NCI-H82 treated with DMSO at 0.1 percent for 48 hours (cell line): ENCODE measurements around the gene NCR2.
A peak's percentile ranks its signal among the peaks of the same experiment; 100 is the strongest.
"Not testable (repeated sequence)": the region's sequence is repeated elsewhere in the genome, so short reads cannot be mapped to it uniquely, and the experiment has no call there.

ENCODE experiments used
- DNase-seq: peaks from one replicate; lab custom pipeline; 2025; ENCODE audit not compliant: unreplicated experiment; lab: John Stamatoyannopoulos, UW

The NCR2 gene, protein sequence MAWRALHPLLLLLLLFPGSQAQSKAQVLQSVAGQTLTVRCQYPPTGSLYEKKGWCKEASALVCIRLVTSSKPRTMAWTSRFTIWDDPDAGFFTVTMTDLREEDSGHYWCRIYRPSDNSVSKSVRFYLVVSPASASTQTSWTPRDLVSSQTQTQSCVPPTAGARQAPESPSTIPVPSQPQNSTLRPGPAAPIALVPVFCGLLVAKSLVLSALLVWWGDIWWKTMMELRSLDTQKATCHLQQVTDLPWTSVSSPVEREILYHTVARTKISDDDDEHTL

DNA sequence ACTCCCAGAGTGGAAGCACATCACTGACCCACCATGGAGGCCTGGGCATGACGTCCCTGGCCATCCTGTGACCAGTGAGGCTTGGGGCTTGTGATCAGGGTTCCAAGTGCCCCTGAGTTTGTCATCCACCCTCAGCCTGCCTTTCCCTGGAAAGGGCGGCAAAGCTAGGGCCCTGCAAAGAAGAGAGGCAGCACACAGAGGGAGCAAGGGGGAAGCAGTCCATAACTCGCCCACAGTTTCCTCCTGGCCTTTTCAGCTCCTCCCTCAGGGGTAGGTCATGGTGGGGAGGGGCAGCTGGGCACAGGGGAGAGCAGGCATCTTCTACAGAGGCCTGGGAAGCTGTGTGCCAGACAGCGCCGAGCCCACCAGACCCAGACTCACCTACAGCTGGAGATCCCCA, at the start of gene NCR2:
Gene NCR2 (plus strand): TSS at position 313 of the 400 bp plus-strand sequence. CDS start 269 bp downstream, outside the sequence.
- DNase-seq: no peak

DNA sequence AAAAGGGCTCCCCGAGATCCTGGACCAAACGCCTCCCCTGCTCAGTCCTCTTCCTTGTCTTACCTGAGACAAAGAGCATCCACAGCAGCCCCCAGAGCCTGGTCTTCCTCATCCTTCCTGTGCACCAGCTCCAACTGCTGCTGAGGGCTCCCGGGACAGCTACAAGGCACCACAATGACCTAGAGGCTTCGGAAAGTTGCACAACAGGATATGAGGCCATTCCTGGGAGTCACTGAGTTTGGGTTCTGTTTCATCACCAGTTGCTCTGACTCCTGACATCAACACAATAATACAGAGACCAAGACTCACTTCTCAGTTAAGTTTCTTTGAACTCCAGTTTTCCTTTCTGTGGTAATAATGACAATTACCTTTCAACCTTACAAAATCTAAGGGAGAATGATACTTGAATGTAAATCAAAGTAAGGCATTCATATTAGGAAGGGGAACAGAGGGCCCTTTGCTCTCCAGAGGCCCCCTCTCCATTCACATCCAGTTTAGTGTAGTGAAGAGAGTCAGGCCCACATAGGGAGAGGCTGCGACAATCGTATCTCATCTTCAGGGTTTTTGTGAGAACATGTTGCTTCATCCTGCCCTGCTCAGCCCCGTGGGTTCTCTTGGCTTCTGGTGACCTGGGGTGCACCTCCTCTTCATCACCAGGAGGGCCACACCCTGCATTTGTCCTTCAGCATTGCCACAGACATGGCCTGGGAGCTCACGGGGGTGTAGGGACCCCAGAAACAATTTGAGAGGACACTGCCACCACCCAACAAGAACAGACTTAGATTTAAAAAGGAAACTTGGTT, 48.7 kb upstream of the NCR2 start, which contains the start of gene TREM1:
Gene TREM1 (minus strand): TSS at position 139 of the 803 bp plus-strand sequence. CDS start 27 bp downstream, at position 112.
- DNase-seq: no peak

DNA sequence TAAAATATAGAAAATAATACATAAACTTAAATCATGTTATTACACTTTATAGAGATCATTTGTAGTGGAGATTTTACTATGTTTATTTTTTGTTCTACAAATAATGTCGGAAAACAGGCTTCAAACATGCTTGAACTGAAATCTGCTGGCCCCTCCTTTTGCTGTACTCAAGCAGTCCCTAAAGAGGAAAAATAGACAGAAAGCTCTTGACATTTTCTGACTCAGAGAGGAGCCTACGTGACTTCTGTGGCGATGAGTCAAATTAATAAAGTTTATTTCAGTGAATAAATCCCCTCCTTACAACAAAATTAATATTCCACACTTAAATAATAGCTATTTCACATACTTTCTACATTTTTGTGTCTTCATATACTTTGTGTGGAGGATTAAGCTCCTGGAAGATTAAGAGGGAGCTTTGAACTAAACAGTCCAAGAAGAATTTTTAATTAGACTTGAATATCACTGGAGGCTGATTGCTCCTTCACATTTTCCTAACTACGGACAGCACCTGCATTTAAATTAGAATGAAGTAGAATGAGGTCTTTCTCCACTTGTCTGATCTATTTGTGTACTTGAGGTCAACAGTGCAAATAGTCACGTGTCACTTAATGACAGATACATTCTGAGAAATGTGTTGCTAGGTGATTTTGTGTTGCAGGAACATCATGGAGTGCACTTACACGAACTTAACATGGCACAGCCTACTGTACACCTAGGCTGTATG, 47.2 kb upstream of the NCR2 start:
- DNase-seq: no peak

DNA sequence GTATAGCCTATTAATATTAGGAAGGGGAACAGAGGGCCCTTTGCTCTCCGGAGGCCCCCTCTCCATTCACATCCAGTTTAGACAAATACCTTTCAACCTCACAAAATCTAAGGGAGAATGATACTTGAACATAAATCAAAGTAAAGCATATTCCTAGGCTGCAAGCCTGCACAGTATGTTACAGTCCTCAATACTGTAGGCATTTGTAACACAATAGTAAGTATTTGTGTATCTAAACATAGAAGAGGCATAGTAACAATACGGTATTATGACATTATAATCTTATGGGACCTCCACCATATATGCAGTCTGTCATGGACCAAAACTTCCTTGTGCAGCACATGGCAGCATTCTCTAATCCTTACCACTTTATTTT, 46.7 kb upstream of the NCR2 start:
- no peak for DNase-seq

DNA sequence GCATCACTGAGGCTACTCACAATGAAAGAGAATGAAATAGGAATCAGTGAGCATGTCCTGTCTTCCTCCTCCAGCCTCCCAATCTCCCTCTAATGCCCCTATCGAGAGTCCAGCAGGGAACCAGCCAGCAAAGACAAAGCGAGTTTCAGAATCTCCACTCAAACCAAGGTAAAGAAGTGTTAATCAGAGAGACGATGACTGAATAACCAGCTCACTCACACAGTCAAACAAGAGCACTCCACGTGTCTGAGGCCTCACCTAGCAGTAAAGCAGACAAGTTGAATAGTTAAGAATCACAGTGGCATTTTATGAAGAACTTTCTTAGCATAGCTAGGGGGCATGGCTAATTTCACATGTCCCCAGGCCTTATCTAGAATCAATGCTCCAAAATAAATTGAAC, 45.6 kb upstream of the NCR2 start:
- DNase-seq: no peak

DNA sequence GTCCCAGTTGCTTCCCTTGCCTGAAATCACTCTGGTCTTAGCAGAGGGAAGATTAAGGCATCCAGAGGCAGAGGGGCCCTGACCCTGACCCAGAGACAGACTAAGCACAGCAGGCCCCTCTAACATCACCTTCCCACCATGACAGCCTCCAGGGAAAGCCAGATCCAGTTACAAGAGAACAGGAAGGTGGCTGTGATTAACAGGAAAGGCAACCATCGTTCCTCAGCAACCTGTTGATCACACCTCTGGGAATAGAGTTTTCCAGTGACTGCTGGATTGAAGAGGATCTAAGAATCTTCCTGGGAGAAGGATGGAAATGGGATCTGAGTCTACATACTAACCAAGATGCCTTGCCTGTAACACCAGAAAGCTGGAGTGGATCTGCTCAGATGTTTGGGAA, 43.7 kb upstream of the NCR2 start:
- DNase-seq: no peak

DNA sequence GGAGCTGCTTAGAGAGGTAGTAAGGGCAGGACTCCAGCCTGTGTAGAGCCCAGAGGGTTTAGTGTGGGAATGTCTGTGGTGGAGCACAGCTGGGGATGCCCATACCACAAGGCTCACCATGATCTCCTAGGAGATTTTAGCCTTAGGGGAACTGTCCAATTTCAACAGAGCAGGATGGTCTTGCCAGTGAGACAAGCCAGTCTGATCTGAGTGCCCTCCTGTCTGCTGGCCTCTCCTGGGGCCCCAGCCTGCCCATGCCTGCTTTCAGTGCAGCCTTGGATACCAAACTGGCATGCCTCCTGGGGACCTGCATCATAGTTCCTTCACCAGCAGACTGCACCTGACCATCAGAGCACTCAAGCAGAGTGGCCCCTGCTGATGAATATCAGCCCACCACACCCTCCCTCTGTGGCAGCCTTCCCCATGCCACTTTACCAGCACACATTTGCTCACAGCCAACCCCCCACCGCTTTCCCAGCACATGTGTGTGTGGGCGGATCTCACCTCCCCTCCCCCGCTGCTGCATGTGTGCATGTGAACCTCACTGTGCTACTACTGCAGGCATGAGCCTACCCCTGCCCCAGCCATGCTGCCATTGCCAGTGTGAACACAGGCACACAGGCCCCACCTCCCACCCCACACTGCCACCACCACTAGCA, 41.1 kb upstream of the NCR2 start:
- no peak for DNase-seq

DNA sequence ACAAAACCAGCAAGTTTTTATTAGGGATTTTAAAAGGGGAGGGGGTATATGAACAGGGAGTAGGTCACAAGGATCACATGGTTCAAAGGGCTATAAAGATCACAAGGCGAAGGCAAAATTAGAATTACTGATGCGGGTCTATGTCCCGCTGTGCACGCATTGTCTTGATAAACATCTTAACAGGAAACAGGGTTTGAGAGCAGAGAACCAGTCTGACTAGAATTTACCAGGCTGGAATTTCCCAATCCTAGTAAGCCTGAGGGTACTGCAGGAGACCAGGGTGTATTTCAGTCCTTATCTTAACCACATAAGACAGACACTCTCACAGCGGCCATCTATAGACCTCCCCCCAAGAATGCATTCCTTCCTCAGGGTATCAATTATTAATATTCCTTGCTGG, 38.2 kb upstream of the NCR2 start:
- DNase-seq: not testable (repeated sequence)

DNA sequence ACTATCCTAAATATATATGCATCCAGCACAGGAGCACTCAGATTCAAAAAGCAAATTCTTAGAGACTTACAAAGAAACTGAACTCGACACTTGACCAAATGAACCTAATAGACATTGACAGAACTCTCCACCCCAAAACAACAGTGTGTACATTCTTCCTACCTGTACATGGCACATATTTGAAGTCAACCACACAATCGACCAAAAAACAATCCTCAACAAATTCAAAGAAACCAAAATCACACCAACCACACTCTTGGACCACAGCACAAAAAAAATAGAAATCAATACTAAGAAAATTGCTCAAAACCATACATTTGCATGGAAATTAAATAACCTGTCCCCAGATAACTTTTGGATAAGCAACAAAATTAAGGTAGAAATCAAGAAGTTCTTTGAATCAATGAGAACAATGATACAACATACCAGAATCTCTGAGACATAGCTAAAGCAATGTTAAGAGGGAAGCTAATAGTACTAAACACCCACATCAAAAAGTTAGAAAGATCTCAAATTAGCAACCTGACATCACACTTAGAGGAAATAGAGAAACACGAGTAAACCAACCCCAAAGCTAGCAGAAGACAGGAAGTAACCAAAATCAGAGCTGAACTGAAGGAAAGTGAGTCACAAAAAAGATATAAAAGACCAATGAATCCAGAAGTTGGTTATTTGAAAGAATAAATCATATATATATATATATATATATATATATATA, 36.5 kb upstream of the NCR2 start:
- no peak for DNase-seq

DNA sequence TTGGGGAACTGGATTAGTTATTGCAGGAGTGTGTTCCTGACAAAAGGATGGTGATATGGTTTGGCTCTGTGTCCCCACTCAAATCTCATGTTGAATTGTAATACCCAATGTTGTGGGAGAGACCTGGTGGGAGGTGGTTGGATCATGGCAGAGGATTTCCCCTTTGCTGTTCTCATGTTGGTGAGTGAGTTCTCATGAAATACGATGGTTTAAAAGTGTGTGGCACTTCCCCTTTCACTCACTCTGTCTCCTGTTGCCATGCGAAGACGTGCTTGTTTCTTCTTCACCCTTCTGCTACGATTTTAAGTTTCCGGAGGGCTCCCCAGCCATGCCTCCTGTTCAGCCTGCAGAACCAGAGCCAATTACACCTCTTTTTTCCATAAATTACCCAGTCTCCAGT, 32.8 kb upstream of the NCR2 start:
- DNase-seq: no peak

DNA sequence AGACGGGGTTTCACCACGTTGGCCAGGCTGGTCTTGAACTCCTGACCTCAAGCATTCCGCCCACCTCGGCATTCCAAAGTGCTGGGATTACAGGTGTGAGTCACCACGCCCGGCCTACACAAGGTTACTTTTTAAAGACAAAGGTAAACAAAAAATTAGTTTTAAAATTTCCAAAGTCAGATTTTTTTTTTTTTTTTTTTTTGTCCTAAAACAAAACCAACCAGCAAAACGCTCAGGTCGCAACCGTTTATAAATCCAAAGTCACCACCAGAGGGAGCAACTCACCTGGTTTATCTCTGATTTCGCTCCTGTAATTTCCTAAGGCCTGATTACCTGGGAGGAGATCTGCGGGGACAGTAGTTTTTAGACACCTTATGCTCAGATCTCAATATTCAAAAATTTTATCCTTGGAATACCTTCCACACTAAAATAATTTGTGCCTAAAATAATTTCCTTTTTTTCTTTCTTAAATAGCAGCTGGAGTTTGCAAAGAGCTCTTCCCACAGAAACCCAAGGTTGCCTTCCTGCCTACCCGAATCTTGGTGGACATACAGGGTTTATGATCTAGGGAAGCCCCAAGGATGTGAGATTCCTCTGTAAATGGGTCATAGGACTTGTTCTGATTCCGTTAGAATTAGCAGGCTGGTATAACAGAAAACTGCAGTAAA, 29.1 kb upstream of the NCR2 start:
- DNase-seq: peak; percentile 40

DNA sequence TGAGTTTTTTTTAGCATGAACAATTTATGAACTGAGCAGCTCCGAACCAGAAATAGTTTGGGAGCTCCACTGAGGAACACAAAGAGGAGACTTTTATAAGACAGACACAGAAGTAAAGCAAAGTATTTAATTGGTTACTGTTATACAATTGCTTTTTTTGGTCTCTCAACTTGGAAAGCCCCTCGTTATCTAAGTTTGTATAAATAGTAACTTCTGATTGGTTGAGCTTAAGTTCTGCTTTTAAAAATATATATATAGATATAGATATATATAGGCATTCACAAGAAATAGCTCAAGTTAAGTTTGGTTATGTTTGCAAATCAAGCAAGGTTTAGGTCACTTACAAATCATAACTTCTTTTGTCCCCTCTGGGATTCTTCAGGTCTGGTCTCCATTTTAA, 20.2 kb upstream of the NCR2 start:
- DNase-seq: no peak

DNA sequence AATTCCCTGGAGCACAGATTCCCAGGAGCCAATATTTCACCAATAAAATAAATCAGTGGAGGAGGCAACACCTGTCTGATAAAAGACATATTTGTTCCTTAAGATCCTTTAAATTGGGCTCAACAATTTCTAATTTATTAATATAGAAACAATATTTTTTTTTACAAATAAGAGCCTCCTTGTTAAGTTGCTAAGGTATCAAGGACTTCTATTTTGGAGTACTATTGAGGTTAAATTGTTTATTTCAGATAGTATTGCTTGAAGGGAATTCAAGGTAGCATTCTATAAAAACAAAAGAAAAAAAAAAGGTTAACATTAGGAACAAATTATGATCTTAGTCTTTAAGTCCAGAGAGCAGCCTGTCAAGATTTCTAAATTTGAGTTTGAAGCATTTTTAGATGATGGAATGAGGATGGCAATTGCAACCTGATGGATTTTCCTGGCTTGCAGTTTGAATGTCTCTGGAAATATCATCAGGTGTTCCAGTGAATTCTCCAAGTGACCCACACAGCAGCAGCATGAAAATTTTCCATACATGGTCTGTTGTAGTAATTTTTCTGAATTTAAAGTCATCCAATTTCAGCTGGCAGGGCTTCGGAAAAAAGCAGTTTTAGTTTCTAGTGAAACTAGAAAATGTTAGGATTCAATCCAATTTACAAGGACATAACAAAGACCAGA, 19.3 kb upstream of the NCR2 start:
- DNase-seq: no peak

DNA sequence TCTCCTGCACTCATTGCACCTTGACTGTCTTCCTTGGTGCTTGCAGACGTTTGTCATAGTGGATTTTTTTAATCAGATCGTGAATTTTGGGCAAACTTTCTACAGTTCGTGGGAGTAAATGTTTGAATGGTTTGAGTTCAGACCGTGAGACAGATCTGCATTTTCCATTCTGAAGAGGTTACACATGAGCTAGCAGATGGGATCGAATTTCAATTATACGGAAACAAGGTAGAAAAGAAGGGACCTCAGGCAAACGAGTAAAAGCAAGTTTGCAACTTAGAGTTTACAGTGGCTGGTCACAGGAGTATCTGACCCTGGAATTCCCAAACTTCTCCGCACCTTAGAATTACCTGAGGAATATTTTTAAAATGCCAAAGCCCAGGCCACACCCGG, 17.2 kb upstream of the NCR2 start:
- no peak for DNase-seq

DNA sequence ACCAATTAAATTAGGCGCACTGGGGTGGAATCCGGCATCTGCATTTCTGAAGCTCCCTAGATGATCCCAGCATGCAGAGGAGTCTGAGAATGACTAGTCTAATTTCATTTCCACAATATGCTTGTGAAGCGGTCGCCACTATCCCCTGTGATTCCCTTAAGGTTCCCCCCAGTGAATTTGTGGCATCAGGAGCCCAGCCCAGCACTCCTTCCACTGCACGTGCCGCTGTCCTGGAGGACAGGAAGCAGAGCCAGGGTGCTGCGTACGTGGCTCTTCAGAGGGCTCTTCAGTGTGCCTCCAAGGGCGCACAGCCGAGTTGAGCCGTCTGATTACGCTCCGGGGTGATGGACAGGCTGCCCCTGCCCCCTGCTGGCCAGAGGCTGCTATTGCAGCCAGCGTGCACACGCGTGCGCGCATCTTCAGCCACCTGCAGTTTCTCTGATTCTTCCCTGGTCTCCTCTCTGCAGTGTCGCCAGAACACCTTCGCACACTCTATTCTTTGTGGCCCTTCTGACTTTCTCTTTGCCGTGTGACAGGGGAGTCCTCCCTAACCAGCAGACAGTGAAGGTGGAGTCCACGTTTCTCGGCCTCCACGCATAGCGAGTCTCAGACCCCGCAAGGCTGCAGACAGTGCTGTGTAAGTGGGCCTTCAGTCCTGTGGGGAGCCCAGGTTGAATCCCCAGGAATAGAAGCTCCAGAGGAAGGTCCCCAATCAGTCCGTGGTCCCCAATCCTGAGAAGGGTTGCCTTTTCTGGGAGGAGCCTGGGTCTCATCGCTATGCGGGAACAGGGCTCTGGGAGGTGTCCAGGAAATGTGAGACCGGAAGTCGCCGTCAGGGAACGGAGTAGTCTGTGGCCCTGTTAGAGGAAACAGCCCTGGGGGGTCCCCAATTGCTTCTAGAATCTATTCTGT, 16.5 kb upstream of the NCR2 start:
- peak; percentile 62 for DNase-seq

DNA sequence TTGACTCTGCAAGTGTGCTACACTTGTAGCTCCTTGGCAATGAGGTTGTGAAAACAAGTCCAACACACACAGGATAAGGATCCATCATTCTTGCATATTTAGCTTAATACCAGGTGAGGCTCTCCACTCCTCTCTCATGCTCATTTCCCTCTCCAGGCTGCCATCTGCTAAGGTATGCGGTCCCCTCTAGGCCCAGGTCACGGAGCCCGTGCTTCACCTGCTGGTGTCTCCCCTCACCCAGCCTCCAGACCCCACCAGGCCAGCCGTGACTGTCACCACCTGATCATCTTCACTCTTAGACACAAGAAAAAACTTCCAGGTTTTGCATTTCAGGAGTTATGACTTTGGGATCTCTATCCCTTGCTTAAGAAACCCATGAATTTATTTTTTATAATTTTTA, 14.2 kb upstream of the NCR2 start:
- no peak for DNase-seq

DNA sequence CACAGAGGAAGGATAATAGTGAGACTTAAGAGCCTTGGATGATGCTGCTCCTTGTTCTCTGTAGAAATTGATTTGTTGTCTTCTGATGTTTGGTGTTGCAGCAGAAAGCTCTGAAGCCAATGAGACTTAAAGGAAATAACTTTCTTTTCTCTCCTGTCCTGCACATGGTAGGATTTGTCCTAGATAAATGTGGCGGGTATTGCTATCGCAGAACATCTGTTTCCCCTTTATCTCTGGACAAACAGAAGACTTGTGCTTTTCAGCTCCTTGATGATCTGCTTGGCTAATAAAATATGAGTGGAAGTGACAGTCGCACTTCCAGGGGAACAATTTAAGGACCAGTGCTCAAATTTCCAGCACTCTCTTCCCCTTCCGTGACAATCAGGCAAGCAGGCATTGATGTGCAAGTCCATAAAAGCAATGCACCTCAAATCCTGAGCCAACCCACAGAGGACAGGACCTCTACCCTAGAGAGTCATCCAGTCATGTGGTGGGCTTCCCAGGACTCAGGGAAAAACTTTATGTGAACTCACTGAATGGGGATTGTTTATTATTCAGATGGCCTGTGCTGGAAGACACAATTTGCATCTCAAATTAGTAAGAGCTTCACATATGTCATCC, 9.9 kb upstream of the NCR2 start:
- no peak for DNase-seq

DNA sequence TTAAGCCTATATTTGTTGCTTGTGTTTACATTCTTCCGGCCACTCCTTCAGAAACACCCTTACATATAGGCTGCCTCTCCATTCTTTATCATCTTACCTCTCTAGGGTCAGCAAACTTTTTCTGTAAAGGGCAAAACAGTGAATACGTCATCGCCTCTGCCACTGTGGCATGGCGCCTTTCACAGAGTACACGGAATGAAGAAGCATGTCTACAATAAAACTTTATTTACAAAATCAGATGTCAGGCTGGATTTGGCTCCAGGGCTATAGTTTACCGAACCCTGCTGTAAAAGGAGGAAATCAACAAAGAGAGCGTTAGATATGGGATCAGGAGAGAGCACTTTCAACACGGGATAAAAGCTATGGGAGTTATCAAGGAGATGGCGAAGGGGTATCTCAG, 9.3 kb upstream of the NCR2 start:
- DNase-seq: no peak
